ENCODE results near the gene ADGRF4. TPM values are rescaled to one million over a fixed set of nuclear protein-coding genes. Genes with fewer than 3 reads are reported as not detected.

ADGRF4 gene
- total and polyA plus RNA-seq, 2 of the 8 experiments (the other 6 are each of a cell fraction or from before 2014, with no cell fraction given) = 0.02 TPM; not detected in 1

DNA sequence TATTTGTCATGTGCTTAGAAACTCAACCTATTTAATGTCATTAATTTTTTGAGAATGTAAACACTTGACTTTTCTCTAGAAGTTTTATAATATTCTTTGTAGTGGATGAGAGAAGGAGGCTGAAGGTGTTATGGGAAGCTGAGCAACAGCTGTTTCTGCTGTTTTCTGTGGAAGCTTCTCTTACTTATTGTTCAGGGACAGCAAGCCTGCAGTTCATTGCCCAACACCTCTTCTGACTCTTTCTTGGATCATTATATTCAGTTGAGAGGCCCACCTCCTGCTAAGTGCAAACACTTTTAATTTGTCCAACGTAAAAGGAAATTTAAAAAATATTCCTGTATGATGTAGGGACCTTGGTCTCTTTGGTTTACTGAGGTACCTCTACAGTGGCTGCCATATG is 12.0 kb upstream of the ADGRF4 start (continued):
- TF ChIP-seq TAF7 (optimal IDR thresholded peaks at IDR 0.05; ENCODE audit: borderline replicate concordance, low read depth, low read length) = no peak

Data from H1 (cell line).